C4-2B (cell line): Measurements from ENCODE around the gene TSPAN7.

ENCODE experiments used
- H3K27ac ChIP-seq: fragments of 450-650 bp; 2 replicates; pipeline ENCODE4 v1.5.1; 2017
- ZFX ChIP-seq: fragments of 450-650 bp; IDR thresholded peaks from 2 replicates; pipeline ENCODE4 v1.6.1; 2017
- TF ChIP-seq, protein P1 (sequence below): fragments of 450-650 bp; conservative IDR thresholded peaks from 2 replicates; pipeline ENCODE4 v1.5.1; 2017; ENCODE audit warnings: mild to moderate bottlenecking

The TSPAN7 gene

DNA sequence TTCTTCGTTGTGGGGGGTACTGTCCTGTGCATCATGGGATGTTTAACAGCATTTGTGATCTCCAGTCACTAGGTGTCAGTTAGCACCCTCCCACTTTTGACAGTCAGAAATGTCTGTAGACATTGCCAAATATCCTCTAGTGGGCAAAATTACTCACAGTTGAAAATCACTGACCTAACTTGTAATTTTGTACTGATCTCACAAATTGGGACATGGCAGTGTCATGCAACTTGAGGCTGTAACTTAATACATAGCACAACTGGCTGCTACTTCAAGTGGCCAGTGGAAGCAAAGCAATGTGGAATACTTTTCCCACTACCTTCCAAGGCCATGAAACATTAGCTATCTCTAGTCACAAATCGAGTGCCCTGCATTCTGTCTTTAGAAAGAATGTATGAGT lies 23.2 kb upstream of the TSPAN7 start:
- TF ChIP-seq ZFX, result no peak
- TF ChIP-seq, protein P1, sequence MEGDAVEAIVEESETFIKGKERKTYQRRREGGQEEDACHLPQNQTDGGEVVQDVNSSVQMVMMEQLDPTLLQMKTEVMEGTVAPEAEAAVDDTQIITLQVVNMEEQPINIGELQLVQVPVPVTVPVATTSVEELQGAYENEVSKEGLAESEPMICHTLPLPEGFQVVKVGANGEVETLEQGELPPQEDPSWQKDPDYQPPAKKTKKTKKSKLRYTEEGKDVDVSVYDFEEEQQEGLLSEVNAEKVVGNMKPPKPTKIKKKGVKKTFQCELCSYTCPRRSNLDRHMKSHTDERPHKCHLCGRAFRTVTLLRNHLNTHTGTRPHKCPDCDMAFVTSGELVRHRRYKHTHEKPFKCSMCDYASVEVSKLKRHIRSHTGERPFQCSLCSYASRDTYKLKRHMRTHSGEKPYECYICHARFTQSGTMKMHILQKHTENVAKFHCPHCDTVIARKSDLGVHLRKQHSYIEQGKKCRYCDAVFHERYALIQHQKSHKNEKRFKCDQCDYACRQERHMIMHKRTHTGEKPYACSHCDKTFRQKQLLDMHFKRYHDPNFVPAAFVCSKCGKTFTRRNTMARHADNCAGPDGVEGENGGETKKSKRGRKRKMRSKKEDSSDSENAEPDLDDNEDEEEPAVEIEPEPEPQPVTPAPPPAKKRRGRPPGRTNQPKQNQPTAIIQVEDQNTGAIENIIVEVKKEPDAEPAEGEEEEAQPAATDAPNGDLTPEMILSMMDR, result no peak
- H3K27ac ChIP-seq, result no peak overlapping the region

DNA sequence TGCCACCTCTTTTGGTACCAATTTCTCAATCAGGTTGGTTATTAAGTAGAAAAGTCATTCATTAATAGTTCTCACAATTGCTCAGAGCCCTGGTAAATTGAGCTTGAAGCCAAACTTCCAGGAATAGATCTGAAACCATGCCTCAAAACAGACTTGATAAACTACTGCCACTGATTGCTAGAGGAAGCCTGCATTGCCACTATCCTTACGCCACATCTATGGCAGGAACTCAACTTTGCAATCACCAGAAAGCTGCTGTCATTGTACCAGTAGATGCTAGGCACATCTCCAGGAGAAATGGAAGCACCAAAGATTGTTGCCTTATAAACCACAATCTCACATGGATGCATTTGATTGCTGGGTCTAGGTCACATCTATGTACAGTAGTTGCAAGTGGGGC lies 21.6 kb upstream of the TSPAN7 start:
- H3K27ac ChIP-seq, result no peak overlapping the region
- TF ChIP-seq, protein P1, result no peak
- TF ChIP-seq ZFX, result no peak

DNA sequence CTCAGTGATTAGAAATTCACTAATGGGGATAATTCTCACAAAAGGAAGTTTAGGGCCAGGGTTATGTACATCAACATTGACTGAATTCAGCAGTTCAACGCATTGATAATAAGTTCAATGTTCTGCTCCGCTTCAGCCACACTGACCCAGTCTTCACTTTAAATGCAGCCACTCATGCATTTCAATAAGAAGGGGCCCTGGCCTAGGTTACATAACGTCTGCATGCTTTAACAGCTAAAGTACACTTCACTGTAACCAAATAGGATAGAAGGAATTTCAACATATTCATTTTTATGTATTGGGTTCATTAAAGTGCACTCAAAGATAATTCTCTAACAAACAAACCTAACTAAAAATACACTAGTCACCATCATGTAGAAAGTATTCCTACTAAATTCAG lies 12.8 kb upstream of the TSPAN7 start:
- TF ChIP-seq, protein P1, result no peak
- no peak for TF ChIP-seq ZFX
- H3K27ac ChIP-seq, result no peak overlapping the region

DNA sequence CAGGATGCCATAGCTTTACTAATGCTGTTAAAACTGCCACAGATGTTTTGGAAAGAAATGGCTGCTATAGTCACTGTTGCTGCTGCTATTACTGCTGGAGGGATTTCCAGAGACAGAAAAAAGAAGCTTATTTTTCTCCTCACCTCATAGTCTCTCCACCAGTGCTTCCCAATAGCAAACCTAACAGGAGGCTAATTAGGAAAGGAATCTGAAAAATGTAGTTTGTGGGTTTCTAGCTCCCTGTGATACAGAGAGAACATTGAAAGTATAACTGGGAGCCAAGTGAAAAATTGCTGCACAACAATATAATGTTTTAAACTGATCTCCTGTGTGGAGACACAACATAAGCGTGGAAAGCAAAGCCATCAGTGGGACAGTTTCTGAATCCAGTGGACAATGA lies 8.6 kb upstream of the TSPAN7 start:
- TF ChIP-seq ZFX, result no peak
- TF ChIP-seq, protein P1, result no peak
- no peak overlapping the region for H3K27ac ChIP-seq

DNA sequence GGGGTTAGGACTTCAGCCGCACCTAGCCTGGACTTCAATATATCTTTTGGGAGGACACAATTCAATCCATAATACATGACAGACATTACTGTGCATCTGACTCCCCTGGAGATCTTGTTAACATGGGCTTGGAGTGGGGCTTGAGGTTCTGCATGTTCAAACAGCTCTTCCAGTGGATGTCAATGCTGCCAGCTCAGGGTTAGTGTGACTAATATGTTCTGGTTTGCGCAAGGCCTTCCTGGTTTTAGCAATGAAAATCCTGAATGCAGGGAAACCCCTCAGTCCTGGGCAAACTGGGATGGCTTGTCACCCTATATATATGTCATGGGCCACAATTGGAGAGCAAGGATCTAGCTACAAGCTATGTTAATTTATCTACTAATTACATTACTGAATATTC lies 2.7 kb upstream of the TSPAN7 start:
- no peak overlapping the region for H3K27ac ChIP-seq
- TF ChIP-seq, protein P1, result no peak
- no peak for TF ChIP-seq ZFX

DNA sequence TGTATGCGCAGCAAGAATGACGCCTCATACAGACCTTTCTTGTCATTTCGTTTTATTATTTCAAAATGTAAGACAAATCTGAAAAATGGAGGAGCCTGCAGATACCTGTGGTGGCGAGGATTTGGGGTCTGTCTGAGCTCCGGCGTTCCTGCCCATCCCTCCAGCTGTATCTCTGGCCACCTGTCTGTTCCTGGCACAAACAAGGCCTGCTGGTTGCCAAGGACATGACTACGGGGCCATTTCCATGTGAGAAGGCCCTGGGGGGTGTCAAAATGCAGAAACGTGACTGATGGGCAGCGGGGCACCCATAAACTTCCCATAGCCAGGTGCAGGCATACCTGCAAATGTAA lies 591 bp upstream of the TSPAN7 start:
- no peak for TF ChIP-seq ZFX
- peak overlapping the region; percentile 42; the same call in 1 of the 2 replicates for H3K27ac ChIP-seq

DNA sequence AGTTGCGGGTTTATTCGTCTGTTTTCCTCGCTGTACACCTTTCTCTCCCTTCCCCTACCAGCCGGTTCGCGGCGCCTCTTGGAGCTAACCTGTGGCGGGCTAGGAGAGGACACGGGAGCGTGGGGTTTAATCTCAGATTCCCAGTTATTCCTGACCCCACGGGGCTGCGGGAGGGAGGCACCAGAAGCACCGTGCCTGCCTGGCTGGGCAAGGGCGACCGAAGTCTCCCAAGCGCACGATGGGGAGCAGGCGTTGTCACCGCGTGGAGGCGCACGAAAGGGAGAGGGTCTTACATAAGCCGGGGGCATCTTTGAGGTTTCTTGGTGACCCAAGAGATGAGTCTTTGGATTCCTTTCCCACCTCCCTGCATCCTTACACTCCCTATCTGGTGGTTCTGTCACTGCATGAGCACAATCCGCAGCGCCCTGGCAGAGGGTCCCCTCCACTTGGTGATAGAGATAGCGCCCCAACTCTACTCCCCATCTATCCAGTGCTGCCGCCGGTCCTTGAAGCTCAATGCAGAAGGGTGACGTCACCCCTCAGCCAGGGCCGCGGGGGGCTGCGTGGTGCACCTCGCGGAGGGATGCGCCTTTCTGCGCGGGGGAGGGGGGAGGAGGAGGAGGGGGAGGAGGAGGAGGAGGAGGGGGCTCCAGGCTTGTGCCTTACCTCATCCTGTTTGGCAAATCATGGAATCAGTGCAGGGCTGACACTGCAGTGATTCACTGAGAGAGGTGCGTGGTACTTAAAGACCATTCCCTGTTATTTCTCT lies 793 bp downstream of the TSPAN7 start:
- TF ChIP-seq, protein P1, result no peak
- no peak for TF ChIP-seq ZFX
- no peak overlapping the region for H3K27ac ChIP-seq

DNA sequence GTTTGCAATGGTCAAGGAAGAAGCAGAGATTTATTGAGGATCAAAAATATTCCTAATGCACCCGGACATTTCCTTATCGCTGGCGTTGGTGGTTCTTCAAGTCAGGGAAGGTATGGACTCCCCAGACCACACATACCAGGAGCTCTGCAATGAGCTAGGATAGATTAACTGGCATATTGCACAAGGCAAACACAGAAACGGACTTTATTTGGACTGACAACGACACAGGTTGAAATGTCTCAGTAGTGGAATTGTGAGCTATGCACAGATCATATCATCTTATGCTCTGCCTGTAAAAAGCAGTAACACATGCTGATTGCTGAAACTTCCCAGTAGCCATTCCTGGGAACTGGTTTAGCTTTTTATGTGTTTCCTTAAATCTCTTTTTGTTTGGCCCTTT lies 1.7 kb downstream of the TSPAN7 start:
- no peak overlapping the region for H3K27ac ChIP-seq
- TF ChIP-seq ZFX, result no peak
- TF ChIP-seq, protein P1, result no peak
